HG03442 (cell line): ENCODE data around the gene DTD1.
A peak's percentile ranks its signal among the peaks of the same experiment; 100 is the strongest.

Source experiments
- ATAC-seq: cut with Tn5 transposase; IDR thresholded peaks from one replicate; pipeline ENCODE4 v1.9.1; 2021; ENCODE audit warnings: mild to moderate bottlenecking, moderate library complexity; ENCODE audit not compliant: unreplicated experiment

The DTD1 gene

DNA sequence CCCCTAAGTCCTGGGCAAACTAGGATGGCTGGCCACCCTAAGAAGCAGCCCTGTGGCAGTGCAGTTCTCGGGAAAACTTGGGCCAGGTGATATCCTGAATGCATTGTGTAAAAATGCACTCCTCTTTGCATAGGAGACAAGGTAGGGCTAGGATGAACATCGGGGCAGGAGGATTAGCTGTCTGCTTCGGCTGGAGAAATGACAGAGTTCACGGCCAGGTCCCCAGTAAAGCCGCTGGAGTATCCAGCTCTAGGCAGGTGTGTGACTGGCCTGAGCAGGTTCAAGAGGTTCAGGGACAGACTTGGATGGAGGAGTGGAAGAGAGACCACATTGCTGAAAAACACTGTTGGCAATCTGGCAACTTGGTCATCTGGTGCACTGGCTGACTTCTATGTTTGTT, 26.4 kb downstream of the DTD1 start:
- ATAC-seq: no peak

DNA sequence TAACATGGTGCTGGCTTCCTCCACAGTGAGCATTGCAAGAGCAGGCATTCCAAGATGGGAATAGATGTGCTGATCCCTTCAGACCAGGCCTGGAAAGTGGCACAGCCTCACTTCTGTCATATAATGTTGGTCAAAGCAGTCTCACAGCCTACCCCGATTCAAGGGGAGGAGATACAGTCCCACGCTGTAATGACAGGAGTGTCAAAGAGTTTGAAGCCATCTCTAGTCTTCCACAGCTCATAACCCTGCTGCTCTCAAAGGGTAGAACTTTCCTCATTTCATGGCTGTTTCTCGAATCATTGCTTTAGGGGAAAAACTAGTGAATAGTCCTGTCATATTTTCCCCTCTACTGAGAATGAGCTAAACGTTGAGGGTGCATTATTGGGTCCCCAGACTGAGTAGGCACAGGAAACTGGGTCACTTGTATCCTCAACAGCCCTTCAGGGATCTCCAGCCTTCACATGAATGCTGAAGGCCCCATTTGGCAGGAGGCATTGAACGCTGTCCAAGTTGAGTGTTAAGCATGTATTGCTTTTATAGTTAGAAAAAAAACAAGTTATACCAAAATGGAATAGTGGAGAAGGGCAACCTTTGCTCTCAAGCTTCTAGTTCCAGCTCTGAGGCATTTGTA, 27.3 kb downstream of the DTD1 start:
- ATAC-seq: no peak

DNA sequence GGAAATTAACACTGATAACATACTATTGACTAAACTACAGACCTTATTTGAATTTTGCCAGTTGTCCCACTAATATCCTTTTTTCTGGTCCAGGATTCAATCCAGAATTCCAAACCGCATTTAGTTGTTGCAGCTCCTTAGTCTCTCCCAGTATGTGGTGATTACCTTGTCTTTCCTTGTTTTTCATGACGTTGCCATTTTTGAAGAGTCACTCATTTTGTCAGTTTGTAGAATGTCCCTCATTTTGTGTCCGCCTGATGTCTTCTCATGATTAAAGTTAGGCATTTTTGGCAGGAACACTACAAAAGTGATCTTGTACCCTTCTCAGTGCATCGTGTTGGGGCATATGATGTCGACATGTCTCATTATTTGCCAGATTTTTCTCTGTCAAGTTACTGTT, 33.1 kb downstream of the DTD1 start:
- no peak for ATAC-seq

DNA sequence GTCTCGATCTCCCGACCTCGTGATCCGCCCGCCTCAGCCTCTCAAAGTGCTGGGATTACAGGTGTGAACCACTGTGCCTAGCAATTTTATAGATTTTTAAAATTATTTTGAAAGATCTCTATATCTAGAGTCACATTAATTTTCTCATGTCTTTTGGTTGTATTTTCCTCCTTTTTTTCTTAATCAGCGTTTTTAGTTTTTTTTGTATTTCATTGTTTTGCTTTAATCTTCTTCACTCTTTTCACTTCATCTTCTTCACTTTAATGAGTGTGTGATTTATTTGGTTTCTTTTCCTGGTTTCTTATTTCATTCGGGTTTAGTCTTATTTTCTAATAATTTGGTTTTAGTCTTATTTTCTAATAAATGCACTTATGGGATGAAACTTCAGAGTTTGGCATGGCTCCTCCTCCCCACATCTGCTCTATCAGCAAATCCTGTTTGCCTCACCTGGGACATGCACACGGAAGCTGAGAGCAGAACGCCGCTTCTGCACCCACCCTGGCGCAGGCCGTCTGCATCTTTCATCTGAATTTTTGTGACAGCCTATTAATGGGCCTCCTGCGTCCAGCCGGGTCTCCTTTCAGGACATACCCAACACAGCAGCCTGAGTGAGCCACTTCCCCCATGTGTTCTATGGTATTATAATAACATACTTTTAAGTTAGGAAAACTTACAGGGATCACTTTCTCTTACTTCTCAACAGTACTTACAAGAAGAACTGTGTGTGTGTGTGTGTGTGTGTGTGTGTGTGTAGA, 35.5 kb downstream of the DTD1 start:
- ATAC-seq: no peak

DNA sequence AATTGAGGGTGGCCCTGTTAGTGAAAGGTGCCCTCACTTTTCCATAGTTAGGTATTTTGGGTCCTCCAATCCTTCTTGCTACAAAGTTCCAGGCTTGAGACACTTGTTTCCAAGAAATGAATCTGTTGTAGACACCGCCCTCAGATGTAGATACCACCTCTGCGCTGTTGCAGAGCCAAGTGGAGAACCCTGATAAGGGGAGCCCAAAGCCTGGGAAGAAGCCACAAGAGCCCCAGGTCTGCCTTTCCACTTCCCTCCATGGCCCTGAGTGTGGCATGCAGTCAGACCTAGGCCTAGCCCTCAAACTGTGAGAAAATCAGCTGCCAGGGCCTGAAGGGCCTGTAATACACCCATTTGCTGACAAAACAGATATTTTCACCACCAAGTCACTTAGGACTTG, 37.1 kb downstream of the DTD1 start:
- no peak for ATAC-seq

DNA sequence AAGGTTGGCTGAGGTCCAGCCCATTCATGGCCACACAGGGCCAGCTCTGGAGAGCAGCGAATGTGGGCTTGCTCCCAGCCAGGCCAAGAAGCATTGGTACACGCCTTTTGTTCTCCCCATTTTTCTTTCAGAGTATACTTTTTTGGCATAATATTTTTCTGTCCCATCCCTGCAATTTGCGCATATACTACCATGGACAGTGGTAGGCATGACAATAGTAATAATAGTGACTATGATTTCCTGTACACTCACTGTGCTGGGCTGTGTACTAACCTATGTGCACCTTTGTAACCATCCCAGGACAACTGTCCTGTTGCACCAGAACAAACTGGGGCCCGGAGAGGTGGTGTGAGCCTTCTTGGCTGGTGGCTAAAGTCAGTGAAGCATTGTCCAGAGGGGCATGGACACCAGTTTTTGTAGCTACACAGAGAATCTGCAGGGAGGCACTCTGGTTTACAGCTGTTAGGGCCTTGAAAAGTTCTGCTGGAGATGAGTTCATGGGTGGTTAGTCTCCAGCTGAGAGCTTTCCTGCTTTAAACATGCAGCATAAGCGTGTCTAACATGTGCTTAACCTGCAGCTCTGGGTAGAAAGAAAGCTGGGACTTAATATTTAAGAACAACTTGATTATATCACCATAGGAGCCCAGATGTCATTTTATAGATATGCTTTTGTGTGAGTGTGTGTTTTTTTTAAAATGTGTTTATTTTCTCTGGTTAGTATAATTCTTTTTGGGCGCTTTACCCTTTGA, 38.2 kb downstream of the DTD1 start:
- ATAC-seq: no peak

DNA sequence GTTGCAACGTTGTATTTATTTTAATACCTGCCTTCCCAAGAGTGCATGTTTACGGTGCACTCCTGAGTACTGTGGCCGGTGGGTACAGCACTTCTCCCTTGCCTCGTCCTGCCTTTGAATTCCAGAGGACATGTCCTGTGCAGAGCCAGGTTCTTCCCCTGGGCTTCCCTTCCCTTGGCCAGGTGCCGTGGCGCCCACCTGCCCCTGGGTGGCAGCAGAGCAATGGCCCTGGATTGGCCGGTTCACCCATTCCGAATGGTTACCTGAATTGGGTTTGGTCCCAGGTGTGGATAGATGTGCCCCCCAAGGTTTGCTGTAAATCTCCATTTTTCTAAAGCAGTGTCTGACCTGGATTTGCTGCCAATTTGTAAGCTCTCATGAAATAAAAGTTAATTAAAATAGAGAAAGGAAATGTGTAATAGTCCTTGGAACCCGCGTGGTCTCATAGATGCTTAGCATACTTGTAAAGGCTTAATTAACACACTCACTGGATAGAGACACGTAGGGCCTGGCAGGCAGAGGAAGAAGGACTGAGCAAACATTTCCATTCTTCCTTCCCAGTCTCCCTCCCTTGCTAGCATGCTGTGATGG, 40.6 kb downstream of the DTD1 start:
- no peak for ATAC-seq

DNA sequence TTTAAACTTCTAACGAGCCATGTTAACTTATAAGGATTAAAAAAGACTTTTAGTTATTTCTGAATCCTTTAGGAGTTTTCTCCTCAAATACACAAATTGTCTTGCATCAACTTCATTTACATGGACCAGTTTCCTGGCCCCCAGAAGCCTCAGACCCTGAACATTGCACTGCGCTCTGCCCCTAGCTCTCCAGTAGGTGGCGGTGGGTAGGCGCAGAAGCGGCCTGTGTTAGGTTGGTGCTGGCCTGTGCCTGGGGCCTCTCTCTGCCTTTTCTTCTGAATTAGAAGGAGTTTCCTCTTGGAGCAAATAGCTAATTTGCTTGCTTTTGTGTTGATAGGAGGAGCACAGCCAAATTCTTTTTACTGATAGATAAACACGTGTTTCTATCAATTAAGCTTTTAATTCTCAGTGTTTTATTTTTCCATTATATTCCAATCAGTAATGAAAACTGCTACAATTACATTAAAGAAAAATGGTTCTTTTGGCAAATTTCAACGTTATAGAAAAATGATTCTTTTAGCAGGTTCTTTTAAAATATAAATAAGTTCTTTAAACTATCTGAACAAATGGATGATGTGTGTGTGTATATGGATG, 44.4 kb downstream of the DTD1 start:
- peak; percentile 88 for ATAC-seq

DNA sequence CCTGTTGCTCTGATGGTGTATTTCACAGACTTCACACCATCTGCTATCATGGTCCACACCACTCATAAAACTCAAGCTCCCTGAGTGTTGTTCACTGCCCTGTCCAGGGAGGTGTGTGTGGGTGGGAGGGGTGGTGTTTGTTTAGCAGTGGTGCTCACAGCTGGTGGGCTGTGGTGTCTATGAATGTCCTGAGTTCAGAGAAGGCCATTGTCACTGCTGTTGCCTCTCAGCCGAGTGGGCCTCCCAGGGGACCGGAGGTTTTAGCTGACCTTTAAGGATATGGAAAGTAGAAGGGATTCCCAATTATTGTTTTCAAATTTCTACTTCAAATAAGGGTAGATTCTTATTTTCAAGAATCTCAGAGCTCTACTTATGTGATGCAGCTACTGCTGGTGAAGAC, 45.6 kb downstream of the DTD1 start:
- ATAC-seq: no peak

DNA sequence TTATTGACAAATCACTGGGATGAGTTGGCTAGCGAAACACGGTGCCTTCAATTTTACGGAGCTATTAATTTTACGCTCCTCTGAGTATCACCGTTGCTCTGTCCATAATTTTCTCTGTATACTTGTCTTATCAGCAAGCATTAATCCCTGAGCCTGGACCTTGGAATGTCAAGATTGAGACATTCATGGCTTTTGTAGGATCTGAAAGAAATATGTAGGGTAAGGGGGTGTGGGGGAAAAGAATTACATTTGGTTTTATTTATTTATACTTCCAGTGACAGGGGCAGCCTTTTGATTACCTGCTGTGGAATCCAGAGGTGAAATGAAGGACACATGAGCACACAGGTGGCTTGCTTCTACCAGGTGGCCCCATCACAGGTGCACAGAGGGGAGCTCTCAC, 46.6 kb downstream of the DTD1 start:
- no peak for ATAC-seq

DNA sequence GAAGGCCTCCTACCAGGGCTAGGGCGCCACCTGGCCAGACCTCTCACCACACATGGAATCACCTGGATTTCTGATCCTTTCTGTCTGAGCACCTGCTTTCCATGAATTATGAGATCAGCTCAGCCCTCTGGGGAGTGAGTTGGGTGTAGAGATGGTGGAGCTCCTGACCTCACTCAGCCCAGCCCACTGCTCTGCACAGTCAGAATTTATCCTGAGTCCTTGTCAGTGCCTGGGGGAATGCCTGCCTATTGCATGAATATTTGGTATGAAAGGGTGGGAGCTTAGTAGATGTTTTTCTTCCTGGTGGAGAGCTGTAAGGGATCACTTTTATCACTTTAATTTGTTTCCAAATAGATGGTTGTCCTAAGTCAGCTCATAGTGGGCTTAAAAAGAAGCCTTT, 47.5 kb downstream of the DTD1 start:
- ATAC-seq: no peak

DNA sequence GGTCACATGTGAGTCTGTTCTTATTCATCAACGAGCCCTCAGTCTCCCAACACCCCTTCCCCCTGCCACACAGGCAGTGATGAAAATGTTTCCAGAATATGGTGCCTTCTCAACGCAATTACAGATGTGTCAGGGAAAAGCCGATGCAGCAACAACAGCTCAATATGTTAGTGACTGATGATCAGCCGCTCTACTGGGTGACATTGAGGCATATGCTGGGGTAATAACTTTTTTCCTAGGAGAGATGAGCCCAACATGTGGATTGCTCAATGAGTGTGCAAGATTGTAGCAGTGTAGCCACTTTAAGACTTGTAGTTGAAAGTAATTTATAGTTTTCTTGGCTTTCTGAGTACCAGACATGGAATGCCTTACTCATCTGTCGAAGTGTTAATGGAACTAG, 49.4 kb downstream of the DTD1 start:
- ATAC-seq: no peak

DNA sequence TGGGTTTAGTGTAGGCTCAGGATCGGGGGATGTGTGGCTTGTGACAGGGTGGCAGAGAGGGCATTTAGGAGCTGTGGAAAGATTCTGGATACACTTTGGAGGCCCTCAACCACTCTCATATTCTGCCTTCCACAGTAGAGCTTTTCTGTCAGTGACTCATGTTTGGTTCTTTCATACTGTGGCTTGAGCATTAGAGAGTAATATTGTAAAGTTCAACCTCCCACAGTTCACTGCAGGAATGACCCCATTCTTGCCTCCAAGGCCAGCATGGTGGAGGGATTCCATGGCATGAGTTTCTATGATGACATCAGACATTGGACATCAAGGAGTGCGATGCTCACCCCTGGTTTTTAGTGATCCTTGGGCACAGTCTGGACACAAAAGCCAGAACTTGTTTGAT, 50.9 kb downstream of the DTD1 start:
- ATAC-seq: no peak

DNA sequence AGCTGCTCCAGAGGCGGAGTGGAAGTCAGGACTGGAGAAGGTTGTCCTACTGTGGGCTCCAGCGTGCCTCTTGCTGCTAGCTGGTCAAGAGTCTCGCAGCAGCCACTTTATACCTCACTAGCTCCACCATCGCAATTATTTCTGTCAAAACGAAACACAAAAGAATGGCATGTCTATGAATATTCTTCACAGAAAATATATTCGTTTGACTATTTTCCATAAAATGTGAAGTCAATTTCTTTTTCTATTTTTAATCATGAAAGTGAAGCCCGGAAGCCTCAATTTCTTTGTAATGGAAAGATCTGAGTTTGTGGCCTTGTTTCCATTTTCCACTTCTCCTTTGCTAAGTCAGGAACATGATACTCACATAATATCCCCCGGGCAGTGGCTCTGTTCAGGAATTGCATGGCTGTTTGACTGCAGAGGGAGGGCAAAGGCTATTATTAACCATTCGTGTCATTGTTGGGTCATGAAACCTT, 51.7 kb downstream of the DTD1 start:
- ATAC-seq: no peak

DNA sequence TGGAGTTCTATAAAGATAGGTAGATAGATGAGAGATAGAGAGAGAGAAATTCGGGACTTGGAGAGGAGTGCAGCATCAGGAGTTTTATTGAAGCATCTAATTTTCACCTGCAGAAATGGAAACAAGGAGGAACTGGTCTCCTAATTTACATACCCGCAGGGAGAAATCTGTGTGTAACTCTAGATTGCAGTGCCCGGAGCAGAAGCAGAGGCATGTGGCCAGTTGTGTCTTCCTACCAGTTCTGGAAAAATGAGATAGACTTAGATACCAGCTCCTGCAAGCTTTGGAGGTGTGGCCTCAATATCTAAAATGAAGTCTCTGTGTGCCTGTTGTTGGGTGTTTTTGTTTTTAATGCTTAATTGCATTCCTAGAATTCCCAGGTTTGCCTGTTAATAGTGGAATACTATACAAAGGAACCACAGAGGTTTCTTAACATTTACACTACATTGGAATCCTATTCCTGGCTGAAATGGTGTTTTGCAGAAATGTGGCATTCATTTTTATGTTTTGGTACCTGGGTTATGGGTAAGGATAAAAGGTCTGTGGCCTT, 57.4 kb downstream of the DTD1 start:
- ATAC-seq: no peak

DNA sequence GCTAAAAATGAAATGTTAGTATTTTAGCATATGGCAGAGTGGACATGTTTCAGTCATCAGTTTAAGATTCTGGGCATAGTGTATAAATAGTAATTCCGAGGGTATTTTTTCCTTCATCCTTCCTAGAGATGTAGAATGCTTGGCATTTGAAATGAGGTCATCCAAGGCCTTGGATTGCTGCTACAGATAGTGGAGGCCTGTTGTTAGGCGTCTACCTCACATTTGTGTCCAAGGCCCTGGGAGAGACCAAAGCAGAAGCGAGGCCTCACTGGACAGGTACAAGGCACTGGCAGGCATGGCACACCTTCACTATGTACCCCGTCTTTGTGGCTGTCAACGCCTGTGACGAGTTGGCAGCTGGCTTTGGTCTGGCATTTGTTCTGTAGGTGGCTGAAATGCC, 58.0 kb downstream of the DTD1 start:
- no peak for ATAC-seq

DNA sequence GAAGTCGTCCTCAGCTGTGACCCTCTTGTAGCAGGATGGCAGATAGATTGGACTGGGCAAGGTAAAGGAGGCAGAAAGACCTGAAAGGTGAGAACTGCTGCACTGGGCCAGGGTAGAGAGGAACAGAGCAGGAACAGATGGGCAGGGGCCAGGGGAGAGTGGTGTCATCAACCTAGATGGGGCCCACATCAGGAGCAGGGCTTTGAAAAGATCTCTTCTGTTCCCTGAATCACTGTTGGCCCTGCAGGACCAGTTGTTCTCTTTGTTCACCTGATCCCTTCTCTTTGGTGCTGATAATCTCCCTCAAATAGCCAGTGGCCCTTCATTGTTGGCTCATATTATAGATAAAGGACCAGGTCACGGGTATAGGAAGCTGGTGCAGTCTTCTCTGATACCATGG, 59.9 kb downstream of the DTD1 start:
- no peak for ATAC-seq

DNA sequence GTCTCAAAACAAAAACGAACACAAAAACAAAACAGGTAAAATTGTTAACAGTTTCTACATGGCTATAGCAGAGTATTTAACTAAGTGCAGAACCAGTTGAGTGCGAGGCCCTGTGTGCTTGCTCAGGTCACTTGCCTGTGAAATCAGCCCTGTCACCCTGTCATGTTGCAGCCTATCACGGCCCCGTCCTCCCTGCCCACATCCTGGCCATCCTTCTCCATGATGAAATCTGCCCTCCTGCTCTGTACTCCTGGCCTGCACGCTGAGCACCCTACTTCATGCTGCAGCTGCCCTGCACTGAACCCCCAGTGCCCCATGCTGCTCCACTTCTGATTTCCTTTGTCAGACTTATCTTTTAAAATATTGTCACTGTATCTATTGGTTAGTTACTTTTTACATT, 62.4 kb downstream of the DTD1 start:
- no peak for ATAC-seq

DNA sequence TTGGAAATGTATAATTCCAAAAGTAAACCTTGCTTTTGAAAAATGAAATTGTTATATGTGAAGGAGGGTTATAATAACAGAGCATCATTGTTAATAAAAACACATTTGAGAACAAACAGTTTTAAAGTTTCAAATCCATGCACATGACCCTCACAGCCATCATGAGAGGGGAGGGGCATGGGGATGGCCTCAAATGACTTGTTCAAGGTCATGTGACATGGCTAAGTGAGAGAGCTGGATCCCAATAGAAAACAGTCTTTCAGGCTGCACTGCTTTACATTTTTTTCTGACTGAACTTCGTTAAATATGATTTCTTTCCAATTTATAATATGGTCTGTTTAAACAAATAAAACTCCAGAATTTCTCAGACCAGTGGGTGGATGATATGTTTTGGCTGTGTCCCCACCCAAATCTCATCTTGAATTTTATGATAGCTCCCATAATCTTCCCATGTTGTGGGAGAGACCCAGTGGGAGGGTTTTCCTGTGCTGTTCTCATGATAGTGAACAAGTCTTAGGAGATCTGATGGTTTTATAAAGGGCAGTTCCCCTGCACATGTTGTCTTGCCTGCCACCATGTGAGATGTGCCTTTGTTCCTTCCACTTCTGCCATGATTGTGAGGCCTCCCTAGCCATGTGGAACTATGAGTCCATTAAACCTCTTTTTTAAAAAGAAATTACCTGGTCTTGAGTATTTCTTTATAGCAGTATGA, 66.0 kb downstream of the DTD1 start:
- no peak for ATAC-seq

DNA sequence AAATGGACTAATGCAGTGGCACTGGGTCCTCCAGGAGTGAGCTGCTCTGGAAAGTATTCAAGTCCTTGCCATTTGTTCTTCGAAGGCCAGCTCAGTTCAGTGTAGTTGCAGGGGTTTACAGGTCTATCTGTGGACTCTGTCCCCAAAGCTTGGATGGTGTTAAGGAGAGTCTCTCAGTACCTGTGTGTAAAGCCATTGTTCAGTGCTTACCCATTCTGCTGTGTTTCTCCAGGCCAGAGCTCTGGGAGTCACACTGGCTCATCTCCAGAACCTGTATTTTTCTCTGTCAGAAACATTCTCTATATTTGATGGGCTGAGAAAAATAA, 66.6 kb downstream of the DTD1 start:
- no peak for ATAC-seq

DNA sequence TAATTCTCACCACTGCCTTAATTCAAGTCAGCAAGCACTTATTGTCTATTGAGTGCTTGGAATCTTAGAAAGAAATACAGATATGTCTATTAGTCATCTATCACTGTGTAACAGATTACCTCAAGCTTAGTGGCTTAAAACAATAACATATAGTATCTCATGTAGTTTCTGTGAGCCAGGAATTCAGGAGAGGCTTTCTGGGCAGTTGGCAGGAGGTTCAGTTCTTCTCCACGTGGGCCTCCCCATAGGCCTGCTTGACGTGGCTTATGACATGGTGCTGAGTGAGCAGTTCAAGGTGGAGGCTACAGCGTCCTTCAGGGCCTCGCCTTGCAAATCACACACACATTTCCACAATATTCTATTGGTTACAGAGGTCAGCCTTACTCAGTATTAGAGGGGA, 69.7 kb downstream of the DTD1 start:
- no peak for ATAC-seq
